ENCODE data around the gene MCCC2.
"Not testable (repeated sequence)": the region's sequence is repeated elsewhere in the genome, so short reads cannot be mapped to it uniquely, and the experiment has no call there.

DNA sequence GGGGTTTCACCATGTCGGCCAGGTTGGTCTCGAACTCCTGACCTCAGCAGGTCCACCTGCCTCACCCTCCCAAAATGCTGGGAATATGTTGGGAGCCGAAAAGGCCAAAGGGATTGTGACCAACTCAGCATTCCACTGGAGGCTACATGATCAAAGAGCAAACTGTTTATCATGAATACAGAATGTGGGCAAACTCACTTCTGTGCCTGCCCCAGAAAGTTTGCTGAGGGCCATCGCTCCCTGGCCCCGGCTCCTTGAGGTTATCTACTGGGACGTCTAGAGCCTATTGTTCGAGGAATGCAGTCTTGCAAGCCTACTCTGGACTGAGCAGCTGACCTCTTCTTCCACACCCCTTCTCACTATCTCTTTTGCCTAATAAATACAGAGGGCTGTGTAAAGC is 15.3 kb upstream of the MCCC2 start:
- not testable (repeated sequence) for TF ChIP-seq HDGF (IDR thresholded peaks at IDR 0.05; ENCODE audit: borderline replicate concordance); SP1 (IDR thresholded peaks at IDR 0.05); FOXK2 (IDR thresholded peaks at IDR 0.05); BHLHE40 (IDR thresholded peaks at IDR 0.05; ENCODE audit: borderline replicate concordance); ZNF384 (IDR thresholded peaks at IDR 0.05); FOXM1 (IDR thresholded peaks at IDR 0.05; ENCODE audit: borderline replicate concordance); ELF4 (IDR thresholded peaks at IDR 0.05); ARNT (IDR thresholded peaks at IDR 0.05); FOXA1 (IDR thresholded peaks at IDR 0.05); L3MBTL2 (conservative IDR thresholded peaks at IDR 0.05)
- TF ChIP-seq, protein P1, sequence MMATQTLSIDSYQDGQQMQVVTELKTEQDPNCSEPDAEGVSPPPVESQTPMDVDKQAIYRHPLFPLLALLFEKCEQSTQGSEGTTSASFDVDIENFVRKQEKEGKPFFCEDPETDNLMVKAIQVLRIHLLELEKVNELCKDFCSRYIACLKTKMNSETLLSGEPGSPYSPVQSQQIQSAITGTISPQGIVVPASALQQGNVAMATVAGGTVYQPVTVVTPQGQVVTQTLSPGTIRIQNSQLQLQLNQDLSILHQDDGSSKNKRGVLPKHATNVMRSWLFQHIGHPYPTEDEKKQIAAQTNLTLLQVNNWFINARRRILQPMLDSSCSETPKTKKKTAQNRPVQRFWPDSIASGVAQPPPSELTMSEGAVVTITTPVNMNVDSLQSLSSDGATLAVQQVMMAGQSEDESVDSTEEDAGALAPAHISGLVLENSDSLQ (IDR thresholded peaks at IDR 0.05): not testable (repeated sequence)
